GM21619 (cell line): ENCODE data around the gene CACTIN.

ENCODE experiments used
- ATAC-seq: cut with Tn5 transposase; IDR thresholded peaks from one replicate; pipeline ENCODE4 v1.9.1; 2021; ENCODE audit not compliant: unreplicated experiment

The CACTIN gene

DNA sequence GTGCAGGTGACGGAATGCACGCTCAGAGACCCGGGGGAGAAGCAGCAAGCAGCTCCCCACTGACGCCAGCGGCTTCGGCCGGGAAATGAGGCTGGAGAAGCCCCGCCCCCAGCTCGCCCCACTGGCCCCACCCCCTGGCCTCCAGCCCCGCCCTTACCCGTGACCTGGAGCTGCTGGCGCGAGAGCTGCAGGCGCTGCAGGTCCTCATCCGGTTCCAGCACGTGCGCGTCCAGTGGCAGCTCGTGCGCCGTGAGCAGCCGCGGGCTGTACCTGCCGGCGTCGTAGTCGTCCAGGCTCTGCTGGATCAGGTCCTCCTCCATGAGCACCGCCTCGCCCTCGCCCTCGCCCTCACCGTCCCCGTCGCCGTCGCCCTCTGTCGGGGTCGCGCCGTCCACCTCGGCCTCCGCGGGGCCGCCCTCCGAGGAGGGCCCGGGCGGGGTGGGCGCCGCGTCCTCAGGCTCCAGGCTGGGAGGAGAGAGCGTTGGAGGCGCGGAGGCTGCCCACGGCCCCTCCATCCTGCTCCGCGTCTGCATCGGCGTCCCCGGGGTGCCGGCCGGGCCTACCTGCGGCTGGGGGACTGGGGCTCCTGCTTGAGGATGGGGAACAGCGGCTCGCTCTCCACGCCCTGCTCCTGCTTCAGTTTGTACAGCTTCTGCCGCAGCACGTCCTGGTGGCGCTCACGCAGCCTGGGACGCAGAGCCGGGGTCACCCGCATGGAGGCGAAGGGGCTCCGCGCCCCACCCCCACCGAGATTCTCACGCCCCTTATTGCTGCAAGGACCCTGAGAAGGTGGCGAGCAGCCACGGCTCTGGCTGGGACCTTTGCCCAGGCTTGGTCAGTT lies 13.5 kb downstream of the CACTIN start:
- ATAC-seq = no peak

DNA sequence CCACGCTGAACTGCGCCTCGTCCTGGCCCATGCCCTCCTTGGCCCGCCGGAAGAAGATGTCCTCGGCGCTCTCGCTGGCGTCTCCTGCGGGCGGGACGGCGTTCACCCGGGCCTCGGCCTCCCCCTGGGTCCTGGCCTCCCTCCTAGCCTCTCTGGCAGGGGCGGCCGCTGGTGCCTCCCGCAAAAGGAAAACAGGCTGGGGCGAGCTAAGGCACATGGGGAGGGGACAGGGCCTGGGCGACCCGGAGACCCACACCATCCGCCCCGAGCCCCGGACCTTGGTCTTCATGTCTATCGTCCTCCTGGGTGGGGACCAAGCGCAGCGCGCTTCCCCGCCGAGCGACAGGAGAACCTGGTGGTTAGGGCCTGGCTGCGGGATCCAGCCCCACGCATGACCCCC lies 14.3 kb downstream of the CACTIN start:
- ATAC-seq = no peak

DNA sequence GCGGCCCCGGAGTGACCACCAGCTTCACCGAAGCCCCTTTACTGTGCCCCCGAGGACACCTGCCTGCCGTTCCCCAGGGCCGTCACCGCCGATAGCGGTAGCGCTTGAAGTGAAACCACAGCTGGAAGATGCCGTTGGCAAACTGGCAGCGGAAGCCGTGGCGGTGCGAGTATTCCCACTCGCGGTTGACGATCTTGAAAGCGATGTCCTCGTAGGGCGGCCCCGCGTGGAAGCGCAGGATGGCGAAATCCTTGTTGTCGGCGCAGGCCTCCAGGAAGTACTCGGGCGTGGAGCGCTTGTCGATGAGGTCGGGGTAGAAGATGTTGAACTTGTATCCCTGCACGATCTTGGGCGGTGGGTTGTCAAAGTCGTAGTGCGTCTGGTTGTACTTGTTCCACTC lies 14.7 kb downstream of the CACTIN start:
- ATAC-seq = no peak

DNA sequence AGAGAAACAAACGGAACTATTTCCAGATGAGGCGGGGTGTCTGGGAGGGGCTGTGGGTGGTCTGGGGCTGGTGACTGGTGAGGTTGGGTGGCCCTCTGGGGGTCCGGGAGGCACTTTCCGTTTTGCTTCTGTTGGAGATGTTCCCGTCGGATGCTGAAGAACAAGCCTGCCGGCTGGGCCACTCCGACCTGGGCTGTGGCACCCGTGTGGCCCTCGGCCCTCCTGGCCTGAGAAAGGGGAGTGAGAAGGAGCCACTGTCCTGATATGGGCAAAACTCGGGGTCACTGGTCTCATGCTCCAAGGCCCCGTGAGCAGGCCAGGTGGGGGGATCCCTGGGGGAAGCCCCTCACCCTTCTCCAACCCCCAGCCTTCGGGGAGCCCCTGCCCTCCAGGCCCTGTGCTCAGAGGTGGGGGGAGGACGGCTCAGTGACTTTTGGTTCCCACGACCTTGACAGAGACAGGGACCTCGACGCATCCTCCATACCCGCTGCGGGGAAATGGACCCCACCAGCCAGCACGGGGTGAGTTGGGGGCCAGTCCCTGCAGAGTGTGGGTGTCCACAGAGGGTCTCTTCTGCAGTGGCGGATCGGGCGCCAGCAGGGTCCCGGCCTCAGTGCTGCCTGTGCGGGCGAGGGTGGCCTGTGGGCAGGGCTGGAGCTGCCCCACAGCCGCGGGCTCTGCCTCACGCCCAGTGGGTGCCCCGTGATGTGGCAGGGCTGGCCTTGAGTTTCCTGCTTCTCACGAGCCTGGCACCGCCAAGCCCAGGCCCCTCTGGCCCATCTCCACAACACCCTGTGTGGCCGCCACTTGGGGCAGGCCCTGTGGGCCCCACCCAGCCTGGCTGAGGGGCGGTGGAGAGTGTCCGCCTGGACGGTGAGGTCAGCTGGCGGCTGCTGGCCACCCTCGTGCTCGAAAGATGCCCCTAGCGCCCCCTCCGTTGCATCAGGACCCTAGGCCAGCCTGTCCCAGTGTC lies 15.6 kb downstream of the CACTIN start:
- ATAC-seq = no peak

DNA sequence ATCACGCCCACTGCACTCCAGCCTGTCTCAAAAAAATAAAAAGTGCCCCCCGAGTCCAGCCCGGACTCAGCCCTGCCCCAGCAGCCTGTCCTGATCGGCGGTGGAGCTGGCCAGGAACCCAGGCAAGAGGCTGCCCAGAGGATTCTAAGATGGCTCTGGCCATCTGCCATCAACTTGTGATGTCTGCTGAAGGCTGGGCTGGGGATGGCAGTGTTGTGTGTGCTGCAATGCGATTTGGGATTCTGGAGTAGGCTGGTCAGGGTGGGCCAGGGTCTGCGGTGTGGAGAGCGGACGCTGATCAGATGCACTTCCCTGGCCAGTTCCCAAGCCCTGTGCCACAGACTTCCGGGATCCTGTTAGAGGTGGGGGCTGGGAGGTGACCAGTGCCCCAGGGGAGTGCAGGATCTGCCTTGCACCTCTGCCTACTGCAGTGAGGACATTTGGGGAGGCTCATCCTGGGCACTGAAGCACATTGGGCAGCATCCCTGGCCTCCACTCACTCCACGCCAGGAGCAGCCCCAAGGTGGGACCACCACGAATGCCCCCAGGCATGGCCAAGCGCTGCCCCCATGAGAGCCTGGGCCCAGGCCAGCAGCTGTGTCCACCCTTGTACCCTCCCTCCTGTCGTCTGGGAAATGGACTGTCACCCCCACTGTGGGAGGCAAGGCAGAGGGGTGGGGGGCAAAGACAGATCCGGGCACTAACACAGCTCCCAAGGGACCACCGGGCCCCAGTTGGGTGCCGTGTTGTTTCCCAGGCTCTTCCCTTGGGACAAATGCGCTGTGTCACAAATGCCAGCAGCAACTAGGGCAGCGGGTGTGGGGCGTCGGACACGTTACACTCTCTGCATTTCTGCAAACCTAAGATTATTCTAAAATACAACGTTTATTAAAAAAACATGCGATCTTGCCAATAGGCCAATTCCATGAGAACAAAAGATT lies 16.5 kb downstream of the CACTIN start:
- ATAC-seq = no peak

DNA sequence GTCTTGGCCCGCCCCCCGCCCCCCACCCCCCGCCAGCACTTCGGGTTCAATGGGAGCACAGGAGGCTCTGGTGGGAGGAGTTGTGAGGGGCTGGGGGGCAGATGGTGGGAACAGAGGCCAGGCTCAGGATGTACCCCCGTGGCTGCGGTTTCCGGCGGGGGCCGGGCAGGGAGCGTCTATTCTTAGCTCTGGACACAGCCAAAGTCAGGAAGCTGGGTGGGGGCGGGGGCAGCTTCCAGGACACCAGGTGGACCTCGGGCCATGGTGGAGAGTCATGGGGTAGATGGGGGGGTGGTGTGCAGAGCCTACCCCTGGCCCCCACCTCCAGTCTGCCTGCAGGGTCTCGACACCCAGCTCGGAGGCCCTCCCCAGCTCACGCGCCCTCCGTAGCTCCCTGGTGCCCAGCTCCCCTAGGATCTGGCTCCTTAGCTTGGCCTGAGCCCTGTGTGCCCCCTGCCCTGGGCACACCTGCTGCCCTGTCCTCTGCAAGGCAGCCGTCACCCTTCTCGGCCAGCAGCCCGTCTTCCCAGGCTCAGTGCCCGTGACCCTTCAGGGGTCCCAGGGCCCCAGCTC lies 17.8 kb downstream of the CACTIN start:
- no peak for ATAC-seq

DNA sequence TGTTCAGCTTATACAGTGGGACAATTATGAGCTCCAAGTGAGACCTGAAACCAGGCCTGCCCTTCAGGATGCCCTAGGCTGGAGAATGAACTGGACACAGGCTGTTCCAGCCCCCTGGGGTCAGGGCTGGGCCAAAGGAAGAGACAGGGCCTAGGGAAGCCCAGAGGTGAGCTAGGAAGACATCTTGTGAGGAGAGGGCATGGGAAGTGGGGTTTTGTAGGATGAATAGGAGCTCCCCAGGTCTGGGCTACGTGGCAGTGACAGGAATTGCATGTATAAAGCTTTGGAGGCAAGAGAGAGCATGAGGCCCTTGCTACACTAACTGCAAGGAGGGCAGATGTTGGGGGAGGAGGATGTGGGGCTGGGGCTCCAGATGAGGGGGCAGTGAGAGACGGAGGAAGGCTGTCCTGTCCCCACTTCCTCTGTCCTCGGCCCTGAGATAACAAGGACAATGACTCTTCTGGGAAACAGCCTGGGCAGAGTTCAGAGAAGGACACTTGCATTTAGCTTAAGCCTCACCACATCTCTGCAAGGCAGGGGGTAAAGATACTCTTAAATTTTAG lies 18.4 kb downstream of the CACTIN start:
- no peak for ATAC-seq

DNA sequence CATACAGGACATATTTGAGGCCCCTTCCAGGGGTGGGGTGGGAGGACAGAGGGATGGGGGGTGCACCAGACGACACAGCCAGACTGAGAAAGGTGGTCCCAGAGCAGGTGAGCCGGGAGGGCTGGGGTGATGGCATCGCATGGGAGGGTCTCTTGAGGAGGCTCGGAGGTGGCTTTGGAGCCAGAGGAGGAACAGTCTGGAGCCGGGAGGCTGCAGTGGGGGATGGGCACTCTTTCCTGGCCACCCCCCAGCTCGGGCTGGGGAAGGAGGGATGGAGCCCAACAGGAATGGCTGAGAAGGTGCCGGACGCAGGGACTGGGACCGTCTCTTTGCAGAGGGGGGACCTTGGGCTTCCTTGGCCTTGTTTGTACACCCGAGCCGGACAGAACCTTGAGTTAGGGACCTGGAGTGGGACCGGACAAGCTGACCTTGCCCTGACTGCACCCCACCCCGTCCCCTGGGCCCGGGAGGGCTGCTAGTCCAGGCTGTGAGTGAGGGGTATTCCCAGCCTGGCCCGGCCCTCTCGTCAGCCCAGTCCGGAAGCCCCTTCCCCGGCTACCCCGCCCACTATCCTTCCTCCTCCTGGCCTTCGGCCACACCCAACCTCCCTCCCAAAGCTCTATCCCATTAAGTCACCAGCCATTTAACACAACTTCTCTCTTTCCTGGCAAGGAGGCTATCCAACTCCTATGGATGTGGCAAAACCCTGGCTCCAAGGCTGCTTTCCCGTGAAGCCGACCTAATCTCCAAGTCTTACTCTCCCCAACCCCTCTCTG lies 19.1 kb downstream of the CACTIN start:
- ATAC-seq = no peak

DNA sequence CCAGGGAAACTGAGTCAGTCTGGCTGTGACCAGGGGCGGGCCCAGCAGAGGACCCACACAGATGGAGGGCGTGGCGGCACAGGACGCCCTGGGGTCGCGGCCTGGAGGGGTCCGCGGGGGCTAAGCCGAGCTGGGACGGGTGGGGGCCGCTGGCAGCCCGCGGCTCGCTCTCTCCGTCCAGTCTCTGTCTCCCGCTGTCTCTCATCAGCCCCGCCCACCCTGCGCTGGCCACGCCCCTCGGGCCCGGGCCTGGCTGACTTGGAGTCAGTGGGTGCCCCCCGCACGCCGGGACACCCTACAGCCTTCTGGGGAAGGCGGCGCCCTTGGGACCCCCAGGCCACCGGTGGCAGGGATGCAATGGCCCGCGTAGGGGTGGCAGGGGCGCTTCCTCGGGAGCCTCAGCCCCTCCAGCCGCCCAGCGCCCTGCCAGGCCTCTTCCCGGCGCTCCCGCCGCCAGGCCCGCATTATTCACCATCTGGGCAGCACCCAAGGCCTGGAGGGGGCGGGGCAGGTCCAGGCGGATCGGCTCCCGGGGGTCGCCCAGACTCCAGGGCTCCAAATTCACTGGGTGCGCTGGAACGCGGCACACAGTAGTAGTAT lies 19.8 kb downstream of the CACTIN start, which contains the start of gene TBXA2R:
TSS of gene TBXA2R (minus strand) at position 186 of the 600 bp plus-strand sequence. CDS start 6,241 bp downstream, outside the sequence.
- ATAC-seq = no peak

DNA sequence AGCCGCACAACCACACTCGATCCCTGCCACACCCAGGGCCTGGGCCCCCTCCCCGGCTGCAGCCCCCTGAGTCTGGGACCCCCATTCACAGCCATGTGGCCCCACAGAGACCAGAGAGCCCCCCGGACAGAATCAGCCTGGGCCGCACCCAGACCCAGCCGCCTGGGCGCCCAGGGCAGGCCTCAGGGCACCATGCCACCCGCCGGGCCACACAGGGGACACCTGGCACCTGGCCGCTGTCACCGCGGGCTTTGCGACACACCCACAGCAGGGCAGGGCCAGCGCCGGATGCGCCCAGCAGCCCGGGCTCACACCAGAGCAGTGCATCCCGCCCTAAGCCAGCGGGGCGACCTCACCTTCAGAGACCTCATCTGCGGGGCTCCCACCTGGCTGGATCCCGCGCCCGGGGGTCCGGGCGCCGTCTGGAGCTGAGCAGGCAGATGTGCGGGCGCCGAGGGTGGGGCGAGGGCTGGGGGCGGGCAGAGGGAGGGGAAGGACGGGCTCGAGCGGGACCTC lies 20.4 kb downstream of the CACTIN start:
- ATAC-seq = no peak

DNA sequence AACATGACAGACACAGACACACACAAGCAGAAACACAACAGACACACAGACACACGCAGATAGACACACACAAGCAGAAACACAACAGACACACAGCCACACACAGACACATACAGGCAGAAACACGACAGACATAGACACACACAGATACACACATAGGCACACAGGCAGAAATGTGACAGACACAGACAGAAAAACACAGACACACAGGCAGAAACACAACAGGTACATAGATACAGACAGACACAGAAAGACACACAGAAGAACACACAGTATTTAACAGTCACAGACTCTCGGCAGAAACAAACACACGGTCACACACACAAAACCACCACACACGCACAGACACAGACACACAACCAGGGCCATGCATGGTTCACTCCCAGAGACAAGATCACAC lies 20.8 kb downstream of the CACTIN start:
- ATAC-seq = no peak

DNA sequence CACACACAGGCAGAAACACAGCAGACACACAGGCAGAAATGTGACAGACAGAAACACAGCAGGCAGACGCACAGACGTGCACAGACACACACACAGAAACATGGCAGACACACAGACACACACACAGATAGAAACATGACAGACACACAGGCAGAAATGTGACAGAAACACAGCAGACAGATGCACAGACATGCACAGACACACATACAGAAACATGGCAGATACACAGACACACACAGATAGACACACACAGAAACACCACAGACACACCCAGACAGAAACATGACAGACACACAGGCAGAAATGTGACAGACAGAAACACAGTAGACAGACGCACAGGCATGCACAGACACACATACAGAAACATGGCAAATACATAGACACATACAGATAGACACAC lies 21.2 kb downstream of the CACTIN start:
- no peak for ATAC-seq

DNA sequence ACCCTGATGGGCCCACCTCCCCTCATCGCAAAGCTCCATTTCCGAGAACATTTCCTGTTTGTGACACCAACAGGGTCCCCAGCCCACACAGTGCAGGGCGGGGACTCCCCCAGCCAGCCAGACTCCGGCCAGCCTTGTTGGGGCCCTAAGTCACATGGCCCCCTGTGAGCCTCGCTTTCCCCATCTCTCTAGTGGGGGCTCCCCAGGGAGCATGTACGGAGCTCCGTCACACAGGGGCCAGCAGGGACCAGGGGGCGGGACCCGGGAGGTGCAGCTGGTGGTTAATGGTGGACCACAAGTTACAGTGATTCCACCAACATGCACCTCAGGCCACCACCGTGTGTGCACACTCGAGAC lies 21.6 kb downstream of the CACTIN start:
- ATAC-seq = no peak

DNA sequence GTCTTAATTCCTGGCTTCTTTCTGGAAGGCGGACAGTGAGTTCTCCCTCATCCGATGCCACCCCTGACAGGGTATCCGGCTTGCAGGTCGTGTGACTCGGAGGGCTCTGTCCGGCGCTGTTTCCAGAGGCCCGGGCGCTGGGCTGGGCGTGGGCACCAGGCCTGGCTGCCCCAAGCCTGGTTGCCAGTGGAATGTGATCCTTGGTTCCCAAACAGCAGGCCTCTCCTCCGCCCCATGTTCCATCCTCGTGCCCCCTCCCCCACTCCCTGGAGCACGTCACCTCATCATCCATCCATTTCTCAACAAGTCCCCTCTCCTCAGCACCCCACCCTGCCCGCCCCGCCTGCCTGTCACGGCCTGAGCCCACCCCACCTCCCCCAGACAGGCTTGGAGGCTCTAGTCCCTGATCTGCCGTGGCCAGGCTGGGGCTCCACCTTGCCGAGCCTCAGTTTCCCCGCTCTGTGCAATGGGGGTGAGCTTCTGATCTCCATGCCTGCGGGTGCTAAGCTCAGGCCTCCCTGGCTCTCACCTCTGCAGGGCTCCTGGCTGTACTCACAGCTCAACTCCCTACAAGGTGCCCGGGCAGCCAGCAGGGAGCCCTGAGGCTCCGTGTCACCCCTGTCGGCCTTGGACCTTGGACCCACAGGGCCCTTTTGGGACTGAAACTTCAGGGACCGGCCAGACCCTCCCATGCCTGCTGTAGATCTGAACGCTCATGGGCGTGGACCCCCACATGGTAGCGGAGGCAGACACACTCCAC lies 22.2 kb downstream of the CACTIN start:
- ATAC-seq = no peak

DNA sequence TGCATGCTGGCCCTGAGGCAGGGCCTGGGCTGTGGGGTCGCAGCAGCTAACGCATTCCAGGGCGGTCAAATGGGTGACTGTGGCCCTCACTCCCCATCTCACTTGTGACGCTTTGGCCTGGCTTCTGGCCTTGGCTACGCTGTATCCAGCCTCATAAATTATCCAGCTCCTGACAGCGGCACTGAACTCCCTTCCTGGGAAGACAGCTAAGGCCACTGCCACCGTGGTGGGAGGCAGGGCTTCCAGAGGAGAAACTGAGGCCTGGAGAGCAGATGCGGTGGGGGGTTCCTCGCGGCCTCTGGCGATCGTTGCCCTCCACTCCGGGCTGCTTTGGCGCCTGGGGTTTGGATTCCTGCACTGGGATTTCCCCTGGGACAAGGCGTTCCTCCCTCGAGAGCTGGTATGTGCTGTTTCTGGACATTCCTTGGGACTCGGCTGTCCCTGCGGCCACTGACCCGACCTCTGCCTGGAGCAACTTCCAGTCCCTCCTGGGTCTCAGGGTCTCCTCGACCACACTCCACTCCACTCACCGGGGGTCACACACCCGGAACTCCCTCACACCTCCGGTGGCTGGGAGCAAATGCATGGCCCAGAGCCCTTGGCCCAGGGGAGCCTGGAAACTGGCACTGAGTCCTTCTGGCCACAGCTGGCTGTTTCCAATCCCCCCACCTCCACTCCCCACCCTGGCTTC lies 23.3 kb downstream of the CACTIN start:
- no peak for ATAC-seq

DNA sequence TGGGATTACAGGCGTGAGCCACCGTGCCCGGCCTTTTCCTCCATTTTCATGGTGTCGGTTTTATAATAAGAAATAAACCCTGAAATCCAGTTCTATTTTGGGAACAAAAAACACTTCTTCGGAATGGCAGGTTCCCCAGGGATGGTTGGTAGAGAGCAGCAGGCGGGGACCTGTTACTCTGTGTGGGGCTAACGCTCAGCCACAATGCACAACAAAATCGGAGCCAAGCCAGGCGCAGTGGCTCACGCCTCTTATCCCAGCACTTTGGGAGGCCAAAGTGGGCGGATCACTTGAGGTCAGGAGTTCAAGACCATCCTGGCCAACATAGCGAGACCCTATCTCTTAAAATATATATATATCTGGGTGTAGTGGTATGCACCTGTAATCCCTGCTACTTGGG lies 25.6 kb downstream of the CACTIN start:
- no peak for ATAC-seq

DNA sequence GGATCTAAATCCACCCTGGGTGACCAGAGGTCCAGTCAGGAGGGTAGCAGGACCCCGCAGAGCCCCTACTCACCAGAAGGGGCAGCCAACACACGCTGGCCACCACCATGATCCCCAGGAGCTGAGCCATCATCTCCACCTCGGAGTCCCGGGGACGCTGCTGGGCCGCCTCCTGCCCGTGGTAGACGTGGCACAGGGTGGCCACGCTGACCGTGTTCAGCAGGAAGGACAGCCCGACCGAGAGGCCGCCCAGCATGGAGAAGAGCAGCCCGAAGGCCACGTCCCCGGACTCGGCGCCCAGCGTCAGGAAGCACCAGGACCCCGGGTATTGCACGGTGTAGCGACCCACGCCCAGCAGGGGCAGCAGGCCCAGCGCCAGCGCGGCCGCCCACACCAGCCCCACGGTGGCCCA lies 26.8 kb downstream of the CACTIN start:
- no peak for ATAC-seq
